ENCODE measurements around the gene CLEC17A.
A peak's percentile ranks its signal among the peaks of the same experiment; 100 is the strongest.

Gene CLEC17A

DNA sequence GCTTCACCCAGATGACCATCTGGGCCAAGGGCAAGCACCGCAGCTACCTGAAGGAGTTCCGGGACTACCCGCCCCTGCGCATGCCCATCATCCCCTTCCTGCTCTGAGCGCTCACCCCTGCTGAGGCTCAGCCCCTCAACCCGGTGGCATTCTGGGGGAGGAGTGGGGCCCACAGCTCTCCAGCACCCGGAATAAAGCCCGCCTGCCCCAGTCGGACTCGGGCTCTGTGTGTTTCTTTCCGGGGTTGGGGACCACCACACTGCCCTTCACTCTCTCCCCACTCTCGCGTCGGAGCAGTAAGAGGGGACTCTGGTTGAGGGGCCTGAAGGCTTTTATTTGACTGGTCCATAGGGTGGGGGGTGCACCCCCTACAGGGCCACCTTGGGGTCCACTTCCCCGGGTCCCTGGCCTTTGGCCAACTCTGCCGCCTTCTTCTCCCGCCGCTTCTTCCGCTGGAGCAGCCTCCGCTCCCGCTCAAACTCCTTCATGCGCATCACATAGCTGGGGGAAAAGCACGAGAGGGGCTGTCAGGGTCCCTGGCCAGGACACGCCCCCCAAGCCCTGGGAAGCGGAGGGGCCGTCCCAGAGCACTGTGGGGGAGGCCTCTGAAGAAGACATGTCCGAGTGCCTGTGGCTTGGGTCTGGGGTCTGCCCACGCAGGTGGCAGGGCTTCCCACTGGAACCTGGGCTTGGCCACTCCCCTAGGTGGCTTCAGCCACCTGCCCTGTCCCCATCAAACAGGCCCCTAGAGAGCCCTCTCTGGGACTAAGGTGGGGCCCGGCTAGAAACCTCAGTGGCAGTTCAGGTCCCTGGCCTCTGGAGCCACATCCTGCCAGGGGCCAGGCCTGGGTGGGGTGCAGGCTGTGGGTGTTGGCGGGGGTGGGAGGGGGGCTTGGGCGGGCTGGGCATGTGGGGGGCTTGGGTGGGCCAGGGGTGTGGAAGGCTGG is 16.8 kb upstream of the CLEC17A start:
- no peak for DNase-seq (ENCODE audit: low read depth, low spot score)
- Histone ChIP-seq H3K4me1 (ENCODE audit: insufficient read depth, insufficient read length) (peaks cover 28% of the 10 kb centered on the region), H3K9ac (ENCODE audit: insufficient read length, low read depth) (no peak overlapping the region), H3K9me3 (ENCODE audit: insufficient read depth, low read length) (no peaks in the 10 kb centered on the region), H3K4me3 (ENCODE audit: insufficient read length, low read depth) (no peak overlapping the region), H3K36me3 (ENCODE audit: insufficient read depth, insufficient read length, low read length) (peaks cover 69% of the 10 kb centered on the region), H3K27me3 (ENCODE audit: insufficient read depth, insufficient read length) (no peaks in the 10 kb centered on the region)
- TF ChIP-seq YY1 (IDR thresholded peaks at IDR 0.05; ENCODE audit: insufficient read depth, insufficient read length) = no peak
- no peak for TF ChIP-seq ZNF274 (IDR thresholded peaks at IDR 0.05; ENCODE audit: low read depth, low read length)
- TF ChIP-seq SUZ12 (IDR thresholded peaks at IDR 0.05; ENCODE audit: extremely low read depth, insufficient read depth, insufficient read length) = no peak

- no peak for DNase-seq (ENCODE audit: low read depth, low spot score)
- H3K4me1 ChIP-seq (ENCODE audit: insufficient read depth, insufficient read length) = peaks cover 25% of the 10 kb centered on the region
- no peaks in the 10 kb centered on the region for H3K9me3 ChIP-seq (ENCODE audit: insufficient read depth, low read length)
- H3K27me3 ChIP-seq (ENCODE audit: insufficient read depth, insufficient read length) = no peaks in the 10 kb centered on the region
- peaks cover 71% of the 10 kb centered on the region for H3K36me3 ChIP-seq (ENCODE audit: insufficient read depth, insufficient read length, low read length)
- no peak overlapping the region for H3K9ac ChIP-seq (ENCODE audit: insufficient read length, low read depth)
- H3K4me3 ChIP-seq (ENCODE audit: insufficient read length, low read depth) = no peak overlapping the region
- TF ChIP-seq YY1 (IDR thresholded peaks at IDR 0.05; ENCODE audit: insufficient read depth, insufficient read length) = no peak
- no peak for TF ChIP-seq ZNF274 (IDR thresholded peaks at IDR 0.05; ENCODE audit: low read depth, low read length)
- TF ChIP-seq SUZ12 (IDR thresholded peaks at IDR 0.05; ENCODE audit: extremely low read depth, insufficient read depth, insufficient read length) = no peak
Observed at GRCh38 chr19:14566712-14567077, 16.2 kb upstream of the CLEC17A start.

GRCh38 chr19:14567079-14567478 is 15.8 kb upstream of the CLEC17A start:
- no peak for DNase-seq (ENCODE audit: low read depth, low spot score)

GRCh38 chr19:14570864-14571527 is 11.9 kb upstream of the CLEC17A start:
- peaks cover 7% of the 10 kb centered on the region for H3K4me1 ChIP-seq (ENCODE audit: insufficient read depth, insufficient read length)
- peak overlapping the region; percentile 99 for H3K9ac ChIP-seq (ENCODE audit: insufficient read length, low read depth)
- H3K4me3 ChIP-seq (ENCODE audit: insufficient read length, low read depth) = peak overlapping the region; percentile 100
- H3K36me3 ChIP-seq (ENCODE audit: insufficient read depth, insufficient read length, low read length) = peaks cover 39% of the 10 kb centered on the region
- no peaks in the 10 kb centered on the region for H3K27me3 ChIP-seq (ENCODE audit: insufficient read depth, insufficient read length)
- TF ChIP-seq SUZ12 (IDR thresholded peaks at IDR 0.05; ENCODE audit: extremely low read depth, insufficient read depth, insufficient read length) (no peak), YY1 (IDR thresholded peaks at IDR 0.05; ENCODE audit: insufficient read depth, insufficient read length) (no peak)
- H3K9me3 ChIP-seq (ENCODE audit: insufficient read depth, low read length) = no peaks in the 10 kb centered on the region
- no peak for DNase-seq (ENCODE audit: low read depth, low spot score)

More at GRCh38 chr19:14567079-14567478, 15.8 kb upstream of the CLEC17A start:
- no peak overlapping the region for H3K4me3 ChIP-seq (ENCODE audit: insufficient read length, low read depth)
- H3K9ac ChIP-seq (ENCODE audit: insufficient read length, low read depth) = no peak overlapping the region
- peaks cover 71% of the 10 kb centered on the region for H3K36me3 ChIP-seq (ENCODE audit: insufficient read depth, insufficient read length, low read length)
- TF ChIP-seq YY1 (IDR thresholded peaks at IDR 0.05; ENCODE audit: insufficient read depth, insufficient read length) = no peak
- no peak for TF ChIP-seq SUZ12 (IDR thresholded peaks at IDR 0.05; ENCODE audit: extremely low read depth, insufficient read depth, insufficient read length)
- TF ChIP-seq ZNF274 (IDR thresholded peaks at IDR 0.05; ENCODE audit: low read depth, low read length) = no peak
- peaks cover 25% of the 10 kb centered on the region for H3K4me1 ChIP-seq (ENCODE audit: insufficient read depth, insufficient read length)
- H3K27me3 ChIP-seq (ENCODE audit: insufficient read depth, insufficient read length) = no peaks in the 10 kb centered on the region
- H3K9me3 ChIP-seq (ENCODE audit: insufficient read depth, low read length) = no peaks in the 10 kb centered on the region

GRCh38 chr19:14571695-14572490 is 11.0 kb upstream of the CLEC17A start, which contains the start of gene NDUFB7:
Gene NDUFB7, minus strand, starts transcription at chr19:14572066. Its CDS starts 66 bp downstream, at chr19:14572000.
- Histone ChIP-seq H3K9me3 (ENCODE audit: insufficient read depth, low read length) (no peaks in the 10 kb centered on the region), H3K4me3 (ENCODE audit: insufficient read length, low read depth) (peak within 1 kb of the TSS; percentile 100), H3K9ac (ENCODE audit: insufficient read length, low read depth) (peak within 1 kb of the TSS; percentile 99), H3K27me3 (ENCODE audit: insufficient read depth, insufficient read length) (no peaks in the 10 kb centered on the region), H3K36me3 (ENCODE audit: insufficient read depth, insufficient read length, low read length) (peaks cover 32% of the 10 kb centered on the region), H3K4me1 (ENCODE audit: insufficient read depth, insufficient read length) (peaks cover 7% of the 10 kb centered on the region)
- DNase-seq (ENCODE audit: low read depth, low spot score) = peak; percentile 94
- TF ChIP-seq SUZ12 (IDR thresholded peaks at IDR 0.05; ENCODE audit: extremely low read depth, insufficient read depth, insufficient read length) = no peak
- peak; percentile 23 for TF ChIP-seq YY1 (IDR thresholded peaks at IDR 0.05; ENCODE audit: insufficient read depth, insufficient read length)

- TF ChIP-seq YY1 (IDR thresholded peaks at IDR 0.05; ENCODE audit: insufficient read depth, insufficient read length) = no peak
- TF ChIP-seq SUZ12 (IDR thresholded peaks at IDR 0.05; ENCODE audit: extremely low read depth, insufficient read depth, insufficient read length) = no peak
- TF ChIP-seq ZNF274 (IDR thresholded peaks at IDR 0.05; ENCODE audit: low read depth, low read length) = no peak
Observed at GRCh38 chr19:14575428-14575980, 7.4 kb upstream of the CLEC17A start.

More at GRCh38 chr19:14575428-14575980, 7.4 kb upstream of the CLEC17A start:
- peaks cover 7% of the 10 kb centered on the region for H3K36me3 ChIP-seq (ENCODE audit: insufficient read depth, insufficient read length, low read length)
- no peak for DNase-seq (ENCODE audit: low read depth, low spot score)
- H3K27me3 ChIP-seq (ENCODE audit: insufficient read depth, insufficient read length) = no peaks in the 10 kb centered on the region
- no peak overlapping the region for H3K9ac ChIP-seq (ENCODE audit: insufficient read length, low read depth)
- H3K9me3 ChIP-seq (ENCODE audit: insufficient read depth, low read length) = no peaks in the 10 kb centered on the region
- peaks cover 3% of the 10 kb centered on the region for H3K4me1 ChIP-seq (ENCODE audit: insufficient read depth, insufficient read length)
- no peak overlapping the region for H3K4me3 ChIP-seq (ENCODE audit: insufficient read length, low read depth)
